Activated T-helper 1 cell treated with anti-CD3 and anti-CD28 coated beads, Interleukin-12 subunit alpha, Interleukin-12 subunit beta, Interleukin-2, Interleukin-4 antibody, amounts not matched to agents 30 ng/mL and 10 ng/mL and 1 ng/mL, durations not matched to agents 14 hours and 24 hours and 36 hours (primary cell): ENCODE results near the gene CPSF2. TPM values are rescaled to one million over a fixed set of nuclear protein-coding genes. Genes with fewer than 3 reads are reported as not detected.
"Not testable (repeated sequence)": the region's sequence is repeated elsewhere in the genome, so short reads cannot be mapped to it uniquely, and the experiment has no call there.

ENCODE experiments used
- DNase-seq: peaks from one replicate; pipeline ENCODE4 v3.0.0; 2021; ENCODE audit warnings: low spot score
- H3K27ac Mint-ChIP-seq: one replicate; pipeline ENCODE4 v1.8.0; 2021; ENCODE audit warnings: mild to moderate bottlenecking, mixed read lengths
- H3K27me3 Mint-ChIP-seq: one replicate; pipeline ENCODE4 v1.8.0; 2022; ENCODE audit warnings: mild to moderate bottlenecking, moderate library complexity, mixed read lengths; ENCODE audit not compliant: insufficient read depth
- H3K36me3 Mint-ChIP-seq: one replicate; pipeline ENCODE4 v1.8.0; 2021; ENCODE audit warnings: low read depth, mixed read lengths
- H3K4me1 Mint-ChIP-seq: one replicate; pipeline ENCODE4 v1.8.0; 2021; ENCODE audit warnings: low read depth, mixed read lengths
- H3K4me3 Mint-ChIP-seq: one replicate; pipeline ENCODE4 v1.8.0; 2021; ENCODE audit warnings: mild to moderate bottlenecking, moderate library complexity, mixed read lengths
- H3K9me3 Mint-ChIP-seq: one replicate; pipeline ENCODE4 v1.8.0; 2021; ENCODE audit warnings: mixed read lengths
- intact Hi-C: fragments of 100-400 bp; cut with micrococcal nuclease; formaldehyde crosslinking; loops from one replicate; pipeline ENCODE4 v1.15.1; 2024
- total RNA-seq: library from RNA; stranded (reverse); gene quantifications from 2 replicates; pipeline ENCODE4 v1.2.3, GENCODE V29; 2022

The CPSF2 gene
- total RNA-seq, 1 donor from 2014 or later: 104 TPM

- H3K27ac Mint-ChIP-seq, H3K36me3 Mint-ChIP-seq, DNase-seq, intact Hi-C loops, H3K4me1 Mint-ChIP-seq, H3K27me3 Mint-ChIP-seq, H3K4me3 Mint-ChIP-seq: not testable (repeated sequence)
- peaks cover 23% of the 10 kb centered on the region for H3K9me3 Mint-ChIP-seq
These were observed 91.4 kb downstream of the CPSF2 start for GRCh38 chr14:92213125-92213524.

- DNase-seq: no peak
- H3K27ac Mint-ChIP-seq: no peak overlapping the region
- no peaks in the 10 kb centered on the region for H3K36me3 Mint-ChIP-seq
- H3K4me3 Mint-ChIP-seq: no peak overlapping the region
- peaks cover 5% of the 10 kb centered on the region for H3K27me3 Mint-ChIP-seq
- H3K9me3 Mint-ChIP-seq: peaks cover 23% of the 10 kb centered on the region
- no peaks in the 10 kb centered on the region for H3K4me1 Mint-ChIP-seq
- intact Hi-C loops: no loop called here
These were observed 93.8 kb downstream of the CPSF2 start for GRCh38 chr14:92215579-92215978.

GRCh38 chr14:92217936-92218335 lies 96.2 kb downstream of the CPSF2 start:
- Mint-ChIP-seq H3K4me1 (no peaks in the 10 kb centered on the region), H3K9me3 (peaks cover 7% of the 10 kb centered on the region), H3K36me3 (no peaks in the 10 kb centered on the region), H3K27ac (no peak overlapping the region), H3K27me3 (peaks cover 10% of the 10 kb centered on the region), H3K4me3 (no peak overlapping the region)
- no peak for DNase-seq
- intact Hi-C loops: no loop called here

Other genes starting within 250 kb of the CPSF2 start
- gene FBLN5, start 174.3 kb upstream of the CPSF2 start, total RNA-seq: 0.69 and 1.2 TPM in 2 replicates
- 36.5 and 44.4 TPM in 2 replicates for gene TRIP11, start 81.9 kb upstream of the CPSF2 start, total RNA-seq
- gene ATXN3, start 15.4 kb upstream of the CPSF2 start, total RNA-seq: 27.3 and 27.5 TPM in 2 replicates
- 73.3 and 83.5 TPM in 2 replicates for gene NDUFB1, start 263 bp upstream of the CPSF2 start, total RNA-seq
- not detected in 2 replicates for gene SLC24A4, start 201.2 kb downstream of the CPSF2 start, total RNA-seq